ENCODE results near the gene LDB2. TPM values are rescaled to one million over a fixed set of nuclear protein-coding genes. Genes with fewer than 3 reads are reported as not detected.

The LDB2 gene
- total RNA-seq, 1 donor from 2014 or later = 137 TPM

- no peaks in the 10 kb centered on the region for H3K9me3 ChIP-seq
- H3K27me3 ChIP-seq = no peaks in the 10 kb centered on the region
- H3K27ac ChIP-seq = no peak overlapping the region
- H3K36me3 ChIP-seq = no peaks in the 10 kb centered on the region
- no peak for TF ChIP-seq CTCF (IDR thresholded peaks at IDR 0.05)
- no peak for DNase-seq (ENCODE audit: low spot score in 2 of 2)
- H3K4me1 ChIP-seq = no peaks in the 10 kb centered on the region
- intact Hi-C loops (cut with DNase I) = no loop called here
- H3K4me3 ChIP-seq = no peak overlapping the region
These were observed 88.5 kb downstream of the LDB2 start for GRCh38 chr4:16809943-16810342.

- Histone ChIP-seq H3K27ac (no peak overlapping the region), H3K36me3 (no peaks in the 10 kb centered on the region), H3K27me3 (no peaks in the 10 kb centered on the region), H3K4me1 (no peaks in the 10 kb centered on the region), H3K9me3 (no peaks in the 10 kb centered on the region), H3K4me3 (no peak overlapping the region)
- no peak for TF ChIP-seq CTCF (IDR thresholded peaks at IDR 0.05)
- intact Hi-C loops (cut with DNase I) = no loop called here
- no peak for DNase-seq (ENCODE audit: low spot score in 2 of 2)
These were observed 89.4 kb downstream of the LDB2 start for GRCh38 chr4:16809064-16809463.

GRCh38 chr4:16807355-16807754, 91.1 kb downstream of the LDB2 start:
- Histone ChIP-seq H3K27ac (no peak overlapping the region), H3K9me3 (no peaks in the 10 kb centered on the region), H3K36me3 (no peaks in the 10 kb centered on the region), H3K4me1 (no peaks in the 10 kb centered on the region), H3K4me3 (no peak overlapping the region), H3K27me3 (no peaks in the 10 kb centered on the region)
- TF ChIP-seq CTCF (IDR thresholded peaks at IDR 0.05) = no peak
- intact Hi-C loops (cut with DNase I) = no loop called here
- DNase-seq (ENCODE audit: low spot score in 2 of 2) = no peak

DNA sequence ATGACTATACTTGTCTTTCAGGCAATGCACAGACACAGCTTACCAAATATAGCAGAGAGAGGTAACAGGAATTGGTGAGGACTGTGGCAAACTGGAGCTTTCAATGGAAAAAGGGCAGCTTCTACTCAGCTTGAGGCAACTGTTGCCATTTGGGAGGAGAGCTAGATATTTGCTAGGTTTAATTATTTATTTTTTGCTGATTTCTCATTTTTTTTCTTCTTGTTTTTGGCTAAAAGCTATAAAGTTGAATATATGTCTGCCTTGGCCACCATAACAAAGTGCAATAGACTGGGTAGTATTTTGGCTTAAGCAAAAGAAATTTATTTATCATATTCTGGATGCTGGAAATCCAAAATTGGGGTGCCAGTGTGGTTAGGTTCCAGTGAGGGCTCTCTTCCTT, 93.9 kb downstream of the LDB2 start:
- Histone ChIP-seq H3K36me3 (no peaks in the 10 kb centered on the region), H3K4me3 (no peak overlapping the region), H3K27ac (no peak overlapping the region), H3K27me3 (no peaks in the 10 kb centered on the region), H3K9me3 (no peaks in the 10 kb centered on the region), H3K4me1 (no peaks in the 10 kb centered on the region)
- intact Hi-C loops (cut with DNase I) = no loop called here
- no peak for DNase-seq (ENCODE audit: low spot score in 2 of 2)
- TF ChIP-seq CTCF (IDR thresholded peaks at IDR 0.05) = no peak

DNA sequence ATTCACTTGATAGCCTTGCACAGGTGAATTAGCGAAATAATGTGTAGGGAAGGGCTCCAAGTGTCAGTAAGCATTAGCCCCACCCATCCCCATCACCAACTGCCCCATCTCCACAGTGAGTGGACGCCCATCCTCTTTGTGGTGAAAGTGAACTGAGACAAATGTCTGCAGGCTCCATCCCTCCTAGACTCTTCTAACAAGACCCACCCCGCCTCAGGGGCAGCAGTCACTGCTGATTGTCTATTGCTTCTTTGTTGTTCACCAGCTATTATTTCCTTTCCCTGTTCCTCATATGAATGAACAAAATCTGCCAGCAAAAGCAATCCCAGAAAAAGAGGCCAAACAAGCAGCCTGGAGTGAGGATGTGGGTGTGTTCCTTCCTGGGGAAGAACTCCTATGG, 96.4 kb downstream of the LDB2 start:
- no peaks in the 10 kb centered on the region for H3K27me3 ChIP-seq
- no peak overlapping the region for H3K4me3 ChIP-seq
- no peak for DNase-seq (ENCODE audit: low spot score in 2 of 2)
- intact Hi-C loops (cut with DNase I) = no loop called here
- H3K4me1 ChIP-seq = no peaks in the 10 kb centered on the region
- H3K27ac ChIP-seq = no peak overlapping the region
- no peak for TF ChIP-seq CTCF (IDR thresholded peaks at IDR 0.05)
- no peaks in the 10 kb centered on the region for H3K36me3 ChIP-seq
- no peaks in the 10 kb centered on the region for H3K9me3 ChIP-seq

DNA sequence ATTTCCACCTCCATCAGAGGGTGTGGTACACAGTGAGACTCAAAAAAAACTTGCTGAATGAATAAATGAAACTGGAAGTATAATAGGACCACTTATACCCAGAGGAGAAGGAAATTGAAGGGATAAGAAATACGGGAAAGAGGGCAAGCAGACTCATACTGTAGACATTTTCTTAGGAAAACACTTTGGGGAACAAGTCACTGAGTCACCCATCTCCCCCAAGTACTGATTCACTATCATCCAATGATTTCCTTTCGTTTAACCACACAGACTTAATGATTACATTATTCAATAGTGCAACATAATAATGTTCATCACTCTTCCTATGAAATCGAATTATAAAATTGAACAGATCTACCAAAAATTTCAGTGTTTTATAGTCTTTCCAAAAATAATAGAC, 97.1 kb downstream of the LDB2 start:
- intact Hi-C loops (cut with DNase I) = no loop called here
- Histone ChIP-seq H3K27me3 (no peaks in the 10 kb centered on the region), H3K4me1 (no peaks in the 10 kb centered on the region), H3K27ac (no peak overlapping the region), H3K9me3 (no peaks in the 10 kb centered on the region), H3K36me3 (no peaks in the 10 kb centered on the region), H3K4me3 (no peak overlapping the region)
- no peak for DNase-seq (ENCODE audit: low spot score in 2 of 2)
- TF ChIP-seq CTCF (IDR thresholded peaks at IDR 0.05) = no peak
